GM23248 (cell line): ENCODE results near the gene PHOSPHO2. TPM values are rescaled to one million over a fixed set of nuclear protein-coding genes. Genes with fewer than 3 reads are reported as not detected.

Experiments
- DNase-seq: peaks from one replicate; pipeline ENCODE4 v3.0.0-alpha.2; 2015
- H2AFZ ChIP-seq: fragments of 200-600 bp; sonication (generic); 2 replicates; pipeline ENCODE4 v1.6.1; 2016; ENCODE audit warnings: antibody characterized with exemption
- H3F3A ChIP-seq: fragments of 200-600 bp; sonication (generic); 2 replicates; pipeline ENCODE4 v1.6.1; 2016; ENCODE audit warnings: mild to moderate bottlenecking, antibody characterized with exemption, mixed run types; ENCODE audit not compliant: insufficient read depth
- H3K27ac ChIP-seq: fragments of 200-600 bp; sonication (generic); 2 replicates; pipeline ENCODE4 v1.5.1; 2016; ENCODE audit warnings: mild to moderate bottlenecking
- H3K27me3 ChIP-seq: fragments of 200-600 bp; sonication (generic); replicated peaks from 2 replicates; pipeline ENCODE4 v1.6.1; 2016; ENCODE audit warnings: mild to moderate bottlenecking; ENCODE audit not compliant: insufficient read depth
- H3K36me3 ChIP-seq: fragments of 200-600 bp; sonication (generic); 2 replicates; pipeline ENCODE4 v1.6.1; 2016; ENCODE audit warnings: low read depth, mild to moderate bottlenecking
- H3K4me1 ChIP-seq: fragments of 200-600 bp; sonication (generic); 2 replicates; pipeline ENCODE4 v1.6.1; 2016; ENCODE audit warnings: mild to moderate bottlenecking; ENCODE audit not compliant: insufficient read depth
- H3K4me2 ChIP-seq: fragments of 200-600 bp; sonication (generic); one replicate; pipeline ENCODE4 v1.6.1; 2016; ENCODE audit warnings: mild to moderate bottlenecking; ENCODE audit not compliant: unreplicated experiment
- H3K4me3 ChIP-seq: fragments of 200-600 bp; sonication (generic); 2 replicates; pipeline ENCODE4 v1.5.1; 2016; ENCODE audit warnings: mild to moderate bottlenecking
- H3K79me2 ChIP-seq: fragments of 200-600 bp; sonication (generic); 2 replicates; pipeline ENCODE4 v1.6.1; 2016; ENCODE audit warnings: mild to moderate bottlenecking; ENCODE audit not compliant: insufficient read depth
- H3K9ac ChIP-seq: fragments of 200-600 bp; sonication (generic); 2 replicates; pipeline ENCODE4 v1.6.1; 2016; ENCODE audit warnings: mild to moderate bottlenecking
- H3K9me2 ChIP-seq: fragments of 200-600 bp; sonication (generic); 2 replicates; pipeline ENCODE4 v1.6.1; 2016; ENCODE audit warnings: mixed run types, mild to moderate bottlenecking, moderate library complexity; ENCODE audit not compliant: insufficient read depth
- H3K9me3 ChIP-seq: fragments of 200-600 bp; sonication (generic); one replicate; pipeline ENCODE4 v1.6.1; 2017; ENCODE audit warnings: low read depth
- H4K20me1 ChIP-seq: fragments of 200-600 bp; sonication (generic); 2 replicates; pipeline ENCODE4 v1.6.0; 2016; ENCODE audit not compliant: insufficient read depth
- EZH2 ChIP-seq: fragments of 200-600 bp; sonication (generic); IDR thresholded peaks from 2 replicates; pipeline ENCODE4 v1.6.1; 2018; ENCODE audit warnings: antibody characterized with exemption, mild to moderate bottlenecking; ENCODE audit not compliant: insufficient read depth, poor library complexity, severe bottlenecking
- EZH2phosphoT487 ChIP-seq: fragments of 200-600 bp; sonication (generic); IDR thresholded peaks from 2 replicates; pipeline ENCODE4 v1.6.1; 2018; ENCODE audit warnings: antibody characterized with exemption, moderate library complexity, mild to moderate bottlenecking, low read depth; ENCODE audit not compliant: insufficient read depth
- WGBS, 2 experiments: methylation state at CpG; one replicate each; pipeline ENCODE4 v1.1.6; 2015 to 2017; ENCODE audit warnings: low lambda C conversion rate in 2 of 2, low coverage in 1 of 2; ENCODE audit errors: missing lambda C conversion rate in 2 of 2; 5-methylcytosine and 5-hydroxymethylcytosine counted together
- in situ Hi-C: fragments of 300-500 bp; cut with MboI; formaldehyde crosslinking; loops from 2 replicates; pipeline ENCODE4 v1.15.0; 2020
- polyA plus RNA-seq: library from polyadenylated mRNA; unstranded; fragments of >200 nt; fragmentation: Nextera tagmentation; extraction: Ambion mirVana; gene quantifications from 2 replicates; pipeline ENCODE4 v1.2.1, GENCODE V29; 2016
- total RNA-seq: library from RNA; depleted of rRNA; stranded (reverse); fragments of >200 nt; shearing (Covaris generic); gene quantifications from 2 replicates; pipeline ENCODE4 v1.2.3, GENCODE V29; 2014; rRNA removed

The PHOSPHO2 gene
- 0.86 and 2.4 TPM in 2 replicates for total RNA-seq
- 3.6 and 3.8 TPM in 2 replicates for polyA plus RNA-seq

DNA sequence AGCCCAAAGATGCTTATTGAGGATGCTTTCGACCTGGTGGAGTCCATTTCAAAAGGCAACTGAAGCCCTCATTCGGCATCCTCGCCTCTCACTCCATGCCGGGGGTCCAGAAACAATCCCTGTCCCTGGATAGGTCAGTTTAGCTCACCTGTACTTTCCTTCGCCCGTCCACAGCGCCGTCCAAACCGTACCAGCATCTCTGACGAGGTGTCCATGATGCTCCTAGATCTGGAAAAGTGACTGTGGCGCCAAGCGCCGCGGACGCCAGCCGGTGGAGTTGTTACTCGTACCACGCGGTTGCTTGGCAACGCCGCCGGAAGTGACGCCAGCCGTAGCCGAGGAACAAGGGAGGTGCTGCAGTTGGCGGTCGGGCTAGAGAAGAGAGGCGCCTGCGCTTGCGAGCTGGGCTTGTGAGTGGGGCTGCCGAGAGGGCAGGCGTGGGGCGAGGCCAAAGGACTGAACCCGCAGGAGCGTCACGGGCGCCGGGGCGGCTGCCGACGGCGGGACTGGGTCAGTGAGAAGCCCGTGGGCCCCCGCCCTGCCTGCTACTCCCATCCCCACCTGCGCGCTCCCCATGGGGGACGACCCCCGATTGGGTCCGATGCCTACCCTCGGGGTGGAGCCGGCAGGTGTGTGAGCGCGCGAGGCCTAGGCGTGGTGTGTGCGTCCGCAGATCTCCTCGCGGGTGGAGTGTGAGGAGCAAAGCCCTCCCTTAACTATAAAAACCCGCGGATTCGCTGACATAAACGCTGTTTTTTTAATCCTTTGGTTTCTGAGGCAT, at the start of gene PHOSPHO2, which contains the start of gene CFAP210:
Gene PHOSPHO2 (plus strand): TSS at position 357 of the 781 bp plus-strand sequence. CDS start 6,503 bp downstream, outside the sequence.
Gene CFAP210 (minus strand): TSS at position 293 of the 781 bp plus-strand sequence. CDS start 78 bp downstream, at position 215.
- 1% methylated on average over 48 to 61 of the region's 63 CpGs for WGBS, 2 experiments
- Histone ChIP-seq H3K79me2 (no peaks in the 10 kb centered on the region), H2AFZ (peak within 1 kb of the TSS; percentile 94), H3K9ac (peak within 1 kb of the TSS; percentile 98), H3K9me3 (no peaks in the 10 kb centered on the region), H4K20me1 (no peaks in the 10 kb centered on the region), H3K27me3 (no peaks in the 10 kb centered on the region), H3K4me3 (peak within 1 kb of the TSS; percentile 90), H3K27ac (peak within 1 kb of the TSS; percentile 85), H3K9me2 (no peaks in the 10 kb centered on the region), H3F3A (no peaks in the 10 kb centered on the region), H3K36me3 (no peaks in the 10 kb centered on the region), H3K4me2 (peak within 1 kb of the TSS; percentile 81), H3K4me1 (peaks cover 12% of the 10 kb centered on the region; the same call in 1 of the 2 replicates)
- peak; percentile 99 for DNase-seq
- TF ChIP-seq EZH2phosphoT487 (no peak), EZH2 (no peak)
- in situ Hi-C loops = no loop called here

- Histone ChIP-seq H3K9me3 (no peaks in the 10 kb centered on the region), H2AFZ (no peak overlapping the region), H3K4me2 (no peak overlapping the region), H4K20me1 (no peaks in the 10 kb centered on the region), H3K27ac (no peak overlapping the region), H3K27me3 (no peaks in the 10 kb centered on the region), H3F3A (no peaks in the 10 kb centered on the region), H3K9me2 (no peaks in the 10 kb centered on the region; the same call in 1 of the 2 replicates), H3K36me3 (no peaks in the 10 kb centered on the region), H3K4me1 (no peaks in the 10 kb centered on the region), H3K4me3 (no peak overlapping the region), H3K79me2 (no peaks in the 10 kb centered on the region), H3K9ac (no peak overlapping the region)
- no peak for TF ChIP-seq EZH2phosphoT487
- TF ChIP-seq EZH2 = no peak
- DNase-seq = no peak
- 96 to 97% methylated on average over 2 of the region's 2 CpGs for WGBS, 2 experiments
- in situ Hi-C loops = no loop called here
Measured at GRCh38 chr2:169647496-169647895, 46.8 kb upstream of the PHOSPHO2 start.

GRCh38 chr2:169649278-169649677, 45.0 kb upstream of the PHOSPHO2 start:
- no peaks in the 10 kb centered on the region for H3K27me3 ChIP-seq
- in situ Hi-C loops = no loop called here
- no peak overlapping the region for H3K4me2 ChIP-seq
- H3K9ac ChIP-seq = no peak overlapping the region
- H2AFZ ChIP-seq = no peak overlapping the region
- no peak overlapping the region for H3K27ac ChIP-seq
- H3K9me2 ChIP-seq = no peaks in the 10 kb centered on the region; the same call in 1 of the 2 replicates
- no peaks in the 10 kb centered on the region for H3K79me2 ChIP-seq
- no peaks in the 10 kb centered on the region for H3K4me1 ChIP-seq
- no peaks in the 10 kb centered on the region for H3K9me3 ChIP-seq
- no peak for DNase-seq
- H3F3A ChIP-seq = no peaks in the 10 kb centered on the region
- H3K4me3 ChIP-seq = no peak overlapping the region
- H3K36me3 ChIP-seq = no peaks in the 10 kb centered on the region
- no peaks in the 10 kb centered on the region for H4K20me1 ChIP-seq
- no peak for TF ChIP-seq EZH2
- TF ChIP-seq EZH2phosphoT487 = no peak
- WGBS, 2 experiments = 95 to 100% methylated on average over 1 of the region's 1 CpG

DNA sequence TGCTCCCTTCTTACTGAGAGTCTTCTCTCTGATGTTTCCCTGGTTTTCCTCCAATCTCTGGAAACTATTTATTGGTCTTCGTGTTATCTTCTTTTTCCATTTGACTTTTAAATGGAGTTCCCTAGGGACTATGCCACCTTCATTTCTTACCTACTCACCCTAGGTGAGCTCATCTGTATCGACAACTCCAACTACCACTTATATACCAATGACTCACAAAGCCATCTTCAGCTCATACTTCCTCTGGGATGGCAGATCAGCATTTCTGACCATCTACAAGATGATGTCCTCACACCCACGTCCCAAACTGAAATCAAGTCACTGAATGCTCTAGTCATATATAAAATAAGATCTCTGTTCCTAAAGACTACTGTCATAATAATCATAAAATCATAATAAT, 40.6 kb upstream of the PHOSPHO2 start:
- in situ Hi-C loops = no loop called here
- Histone ChIP-seq H4K20me1 (no peaks in the 10 kb centered on the region), H3K79me2 (no peaks in the 10 kb centered on the region), H3K9me3 (no peaks in the 10 kb centered on the region), H3K27me3 (no peaks in the 10 kb centered on the region), H2AFZ (no peak overlapping the region), H3K4me3 (no peak overlapping the region), H3K36me3 (no peaks in the 10 kb centered on the region), H3K4me1 (no peaks in the 10 kb centered on the region), H3F3A (no peaks in the 10 kb centered on the region), H3K27ac (no peak overlapping the region), H3K4me2 (no peak overlapping the region), H3K9me2 (no peaks in the 10 kb centered on the region), H3K9ac (no peak overlapping the region)
- TF ChIP-seq EZH2 (no peak), EZH2phosphoT487 (no peak)
- WGBS, 2 experiments = 66 to 76% methylated on average over 3 of the region's 3 CpGs
- no peak for DNase-seq
